ENCODE measurements around the gene RPTN.

The RPTN gene

GRCh38 chr1:152159144-152159543 is at the start of gene RPTN:
RPTN (minus strand) TSS chr1:152159228; CDS start chr1:152157889, 1,339 bp downstream.
- DNase-seq (ENCODE audit: low spot score): no peak

- no peak for DNase-seq (ENCODE audit: low spot score)
Measured at GRCh38 chr1:152198982-152199381, 40.0 kb upstream of the RPTN start.

- no peak for DNase-seq (ENCODE audit: low spot score)
Measured at GRCh38 chr1:152197361-152197941, 38.4 kb upstream of the RPTN start.

- no peak for DNase-seq (ENCODE audit: low spot score)
Measured at GRCh38 chr1:152191711-152192110, 32.7 kb upstream of the RPTN start.

- DNase-seq (ENCODE audit: low spot score): no peak
Measured at GRCh38 chr1:152191260-152191659, 32.2 kb upstream of the RPTN start.

- DNase-seq (ENCODE audit: low spot score): no peak
Measured at GRCh38 chr1:152190589-152190988, 31.6 kb upstream of the RPTN start.

- DNase-seq (ENCODE audit: low spot score): peak; percentile 59
Measured at GRCh38 chr1:152189657-152190442, 30.8 kb upstream of the RPTN start.

- DNase-seq (ENCODE audit: low spot score): no peak
Measured at GRCh38 chr1:152188673-152189591, 29.9 kb upstream of the RPTN start.

- no peak for DNase-seq (ENCODE audit: low spot score)
Measured at GRCh38 chr1:152186556-152187285, 27.7 kb upstream of the RPTN start.

- DNase-seq (ENCODE audit: low spot score): no peak
Measured at GRCh38 chr1:152185544-152186391, 26.7 kb upstream of the RPTN start.

- no peak for DNase-seq (ENCODE audit: low spot score)
Measured at GRCh38 chr1:152182944-152183361, 23.9 kb upstream of the RPTN start.

- no peak for DNase-seq (ENCODE audit: low spot score)
Measured at GRCh38 chr1:152182431-152182830, 23.4 kb upstream of the RPTN start.

- no peak for DNase-seq (ENCODE audit: low spot score)
Measured at GRCh38 chr1:152179566-152179965, 20.5 kb upstream of the RPTN start.

- DNase-seq (ENCODE audit: low spot score): no peak
Measured at GRCh38 chr1:152170287-152170905, 11.4 kb upstream of the RPTN start.

GRCh38 chr1:152169366-152170025 is 10.5 kb upstream of the RPTN start:
- no peak for DNase-seq (ENCODE audit: low spot score)

GRCh38 chr1:152168535-152168868 is 9.5 kb upstream of the RPTN start:
- DNase-seq (ENCODE audit: low spot score): no peak

- DNase-seq (ENCODE audit: low spot score): no peak
Measured at GRCh38 chr1:152167835-152168534, 9.0 kb upstream of the RPTN start.

GRCh38 chr1:152166966-152167365 is 7.9 kb upstream of the RPTN start:
- no peak for DNase-seq (ENCODE audit: low spot score)

GRCh38 chr1:152165286-152166077 is 6.5 kb upstream of the RPTN start:
- DNase-seq (ENCODE audit: low spot score): no peak

Measured in ecto neural progenitor cell (in vitro differentiated cells).